CD4-positive, alpha-beta T cell (primary cell): ENCODE results near the gene FN1. TPM values are rescaled to one million over a fixed set of nuclear protein-coding genes. Genes with fewer than 3 reads are reported as not detected.

Experiments
- ATAC-seq: fragments of 200-7000 bp; cut with Tn5 transposase; one replicate; pipeline ENCODE4 v1.10.0; 2022; ENCODE audit warnings: mild to moderate bottlenecking; ENCODE audit not compliant: poor library complexity
- CTCF ChIA-PET: fragments of 350-600 bp; sonication (Branson Sonifier 250); formaldehyde crosslinking; loops from one replicate; lab custom pipeline; 2021; ENCODE audit warnings: antibody characterized with exemption, inconsistent platforms; lab: Charles Lee
- POLR2A ChIA-PET: fragments of 350-600 bp; sonication (Branson Sonifier 250); formaldehyde crosslinking; loops from one replicate; lab custom pipeline; 2021; ENCODE audit warnings: antibody characterized with exemption, inconsistent platforms; lab: Charles Lee
- DNase-seq, 14 experiments: peaks; one replicate each; pipeline ENCODE4 v3.0.0-alpha.2; 2013 to 2020; ENCODE audit warnings: mixed read lengths in 2 of 14
- H3K27ac ChIP-seq, 2 donors: one replicate each; pipeline versions ENCODE4 v1.5.1 to v1.7.0; 2013; ENCODE audit warnings: low read length in 2 of 2, low read depth in 1 of 2, mild to moderate bottlenecking in 1 of 2
- H3K27me3 ChIP-seq, 2 experiments: 1 replicate in 1 of 2; 2 replicates in 1 of 2; pipeline versions ENCODE4 v1.6.1 to v1.7.0; 2013; ENCODE audit warnings: low read length in 2 of 2, control low read depth in 1 of 2, mild to moderate bottlenecking in 1 of 2, moderate library complexity in 1 of 2; ENCODE audit not compliant: insufficient read depth in 2 of 2, control insufficient read depth in 1 of 2
- H3K36me3 ChIP-seq: one replicate; pipeline ENCODE4 v1.6.1; 2013; ENCODE audit warnings: low read length, control low read depth; ENCODE audit not compliant: insufficient read depth
- H3K4me1 ChIP-seq: one replicate; pipeline ENCODE4 v1.6.1; 2013; ENCODE audit warnings: low read length, control low read depth; ENCODE audit not compliant: insufficient read depth
- H3K4me3 ChIP-seq: one replicate; pipeline ENCODE4 v1.5.1; 2013; ENCODE audit warnings: mild to moderate bottlenecking, low read length, moderate library complexity
- H3K9me3 ChIP-seq, 2 experiments: 1 replicate in 1 of 2; 2 replicates in 1 of 2; pipeline versions ENCODE4 v1.6.1 to v1.7.0; 2013; ENCODE audit warnings: low read length in 2 of 2, mild to moderate bottlenecking in 2 of 2, control low read depth in 1 of 2, moderate library complexity in 1 of 2; ENCODE audit not compliant: control insufficient read depth in 1 of 2, insufficient read depth in 1 of 2
- H3K27ac Mint-ChIP-seq: one replicate; pipeline ENCODE4 v1.8.0; 2020; ENCODE audit warnings: mixed read lengths
- H3K27me3 Mint-ChIP-seq: one replicate; pipeline ENCODE4 v1.8.0; 2021; ENCODE audit warnings: mixed read lengths
- H3K36me3 Mint-ChIP-seq: one replicate; pipeline ENCODE4 v1.8.0; 2021; ENCODE audit warnings: low read depth, mixed read lengths
- H3K4me1 Mint-ChIP-seq: one replicate; pipeline ENCODE4 v1.8.0; 2021; ENCODE audit warnings: low read depth, mixed read lengths
- H3K4me3 Mint-ChIP-seq: one replicate; pipeline ENCODE4 v1.8.0; 2020; ENCODE audit warnings: mild to moderate bottlenecking, mixed read lengths
- H3K9me3 Mint-ChIP-seq: one replicate; pipeline ENCODE4 v1.8.0; 2020; ENCODE audit warnings: mixed read lengths
- intact Hi-C, 2 experiments: fragments of 100-400 bp; cut with DNase I in 1 of 2; cut with micrococcal nuclease in 1 of 2; formaldehyde crosslinking; loops; one replicate each; pipeline versions ENCODE4 v1.15.1 to v1.9.0; 2023 to 2025; cut with DNase I, micrococcal nuclease
- total RNA-seq, 174 experiments: library from RNA in 2 of 174; stranded (reverse) in 2 of 174; gene quantifications; one replicate each; pipeline ENCODE4 v1.2.3 and lab custom pipeline; 2021 to 2026
- TF ChIP-seq, protein P1 (sequence below): fragments of 200-600 bp; IDR thresholded peaks from one replicate; pipeline ENCODE4 v1.8.0; 2022; ENCODE audit warnings: antibody characterized with exemption, mild to moderate bottlenecking

The FN1 gene
- total RNA-seq, 2 experiments from 2014 or later = 0.41 to 0.61 TPM

DNA sequence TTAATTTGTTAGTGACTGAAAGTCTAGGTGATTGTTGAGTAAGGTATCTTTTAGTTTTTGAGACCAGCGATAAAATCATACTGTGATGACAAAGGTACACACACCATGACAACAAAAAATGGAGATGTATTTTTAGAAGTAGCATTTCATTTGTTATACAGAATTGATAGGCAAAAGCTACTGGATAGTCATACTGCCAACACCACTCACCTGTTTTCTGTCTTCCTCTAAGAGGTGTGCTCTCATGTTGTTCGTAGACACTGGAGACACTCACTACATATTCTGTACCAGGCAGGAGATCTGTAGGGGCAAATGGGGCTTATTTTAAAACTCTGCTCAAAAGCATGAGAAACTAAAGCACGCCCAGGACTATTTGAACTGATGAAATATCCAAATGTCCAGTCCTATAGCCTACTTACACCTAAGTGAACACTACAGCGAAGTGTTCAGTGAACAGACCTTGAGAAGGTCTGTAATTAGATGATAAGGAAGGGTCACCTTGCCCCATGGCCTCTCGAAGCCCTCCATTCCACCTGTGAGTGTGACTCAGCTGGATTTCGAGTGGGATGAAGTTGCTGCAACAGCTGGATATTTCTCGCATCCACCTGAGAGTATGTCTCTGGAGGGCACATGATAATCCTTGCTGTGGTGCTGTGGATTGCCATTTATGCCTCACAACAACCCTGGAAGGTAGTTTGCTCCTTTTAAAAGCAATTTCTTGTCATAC lies 47.7 kb downstream of the FN1 start:
- H3K4me3 Mint-ChIP-seq = no peak overlapping the region
- DNase-seq (no peak), ATAC-seq (no peak)
- POLR2A ChIA-PET = no interaction called here
- intact Hi-C loops = no loop called here
- no peak overlapping the region for H3K4me3 ChIP-seq
- H3K27ac ChIP-seq = no peak overlapping the region
- no peaks in the 10 kb centered on the region for H3K9me3 ChIP-seq
- H3K36me3 ChIP-seq = no peaks in the 10 kb centered on the region
- H3K9me3 Mint-ChIP-seq = no peaks in the 10 kb centered on the region
- CTCF ChIA-PET = no interaction called here
- no peaks in the 10 kb centered on the region for H3K4me1 ChIP-seq
- no peaks in the 10 kb centered on the region for H3K27me3 Mint-ChIP-seq
- no peaks in the 10 kb centered on the region for H3K36me3 Mint-ChIP-seq
- no peak overlapping the region for H3K27ac Mint-ChIP-seq
- no peaks in the 10 kb centered on the region for H3K4me1 Mint-ChIP-seq
- no peaks in the 10 kb centered on the region for H3K27me3 ChIP-seq
- TF ChIP-seq, protein P1, sequence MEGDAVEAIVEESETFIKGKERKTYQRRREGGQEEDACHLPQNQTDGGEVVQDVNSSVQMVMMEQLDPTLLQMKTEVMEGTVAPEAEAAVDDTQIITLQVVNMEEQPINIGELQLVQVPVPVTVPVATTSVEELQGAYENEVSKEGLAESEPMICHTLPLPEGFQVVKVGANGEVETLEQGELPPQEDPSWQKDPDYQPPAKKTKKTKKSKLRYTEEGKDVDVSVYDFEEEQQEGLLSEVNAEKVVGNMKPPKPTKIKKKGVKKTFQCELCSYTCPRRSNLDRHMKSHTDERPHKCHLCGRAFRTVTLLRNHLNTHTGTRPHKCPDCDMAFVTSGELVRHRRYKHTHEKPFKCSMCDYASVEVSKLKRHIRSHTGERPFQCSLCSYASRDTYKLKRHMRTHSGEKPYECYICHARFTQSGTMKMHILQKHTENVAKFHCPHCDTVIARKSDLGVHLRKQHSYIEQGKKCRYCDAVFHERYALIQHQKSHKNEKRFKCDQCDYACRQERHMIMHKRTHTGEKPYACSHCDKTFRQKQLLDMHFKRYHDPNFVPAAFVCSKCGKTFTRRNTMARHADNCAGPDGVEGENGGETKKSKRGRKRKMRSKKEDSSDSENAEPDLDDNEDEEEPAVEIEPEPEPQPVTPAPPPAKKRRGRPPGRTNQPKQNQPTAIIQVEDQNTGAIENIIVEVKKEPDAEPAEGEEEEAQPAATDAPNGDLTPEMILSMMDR = no peak

DNA sequence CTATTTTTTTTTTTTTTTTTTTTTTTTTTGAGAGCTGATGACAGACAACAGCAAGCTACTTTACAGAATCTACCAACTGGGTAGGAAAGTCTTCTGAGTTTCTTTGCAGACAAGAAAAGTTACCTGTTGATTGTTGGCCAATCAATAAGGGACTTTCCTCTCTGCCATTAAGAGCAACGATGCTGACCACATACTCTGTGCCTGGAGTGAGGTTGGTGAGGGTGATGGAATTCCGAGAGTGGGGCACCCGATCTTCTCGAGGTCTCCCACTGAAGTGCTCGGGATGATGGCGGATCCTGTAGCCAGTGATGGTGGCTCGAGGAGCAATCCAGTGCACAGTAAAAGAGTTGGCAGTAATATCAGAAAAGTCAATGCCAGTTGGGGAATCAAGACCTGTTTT lies 49.3 kb downstream of the FN1 start:
- no peaks in the 10 kb centered on the region for H3K27me3 Mint-ChIP-seq
- ChIA-PET CTCF (no interaction called here), POLR2A (no interaction called here)
- no peak overlapping the region for H3K27ac Mint-ChIP-seq
- H3K4me3 Mint-ChIP-seq = no peak overlapping the region
- H3K4me1 ChIP-seq = no peaks in the 10 kb centered on the region
- no peak for ATAC-seq
- no peak overlapping the region for H3K27ac ChIP-seq
- no peaks in the 10 kb centered on the region for H3K9me3 ChIP-seq
- H3K9me3 Mint-ChIP-seq = no peaks in the 10 kb centered on the region
- intact Hi-C loops = no loop called here
- no peaks in the 10 kb centered on the region for H3K27me3 ChIP-seq
- no peaks in the 10 kb centered on the region for H3K36me3 Mint-ChIP-seq
- TF ChIP-seq, protein P1 = no peak
- no peaks in the 10 kb centered on the region for H3K36me3 ChIP-seq
- no peak for DNase-seq
- H3K4me3 ChIP-seq = no peak overlapping the region
- H3K4me1 Mint-ChIP-seq = no peaks in the 10 kb centered on the region

DNA sequence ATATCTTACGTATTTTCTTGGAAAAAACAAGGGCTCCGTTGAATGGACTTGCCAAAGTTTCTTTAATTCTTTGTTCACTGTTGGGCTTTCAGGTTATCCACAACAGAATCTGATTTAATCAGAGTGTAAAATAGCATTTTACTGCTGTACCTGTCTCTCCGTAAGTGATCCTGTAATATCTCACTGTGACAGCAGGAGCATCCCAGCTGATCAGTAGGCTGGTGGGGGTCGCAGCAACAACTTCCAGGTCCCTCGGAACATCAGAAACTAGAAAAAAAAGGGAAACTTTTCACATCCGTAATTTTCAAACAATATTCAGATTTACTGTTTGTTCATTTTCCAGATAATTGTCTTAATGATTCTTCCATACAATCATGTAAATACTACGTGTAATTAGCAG lies 51.2 kb downstream of the FN1 start:
- Histone ChIP-seq H3K27me3 (no peaks in the 10 kb centered on the region), H3K36me3 (no peaks in the 10 kb centered on the region), H3K4me1 (no peaks in the 10 kb centered on the region), H3K9me3 (no peaks in the 10 kb centered on the region), H3K27ac (no peak overlapping the region), H3K4me3 (no peak overlapping the region)
- intact Hi-C loops = no loop called here
- ATAC-seq (no peak), DNase-seq (no peak)
- H3K27me3 Mint-ChIP-seq = no peaks in the 10 kb centered on the region
- TF ChIP-seq, protein P1 = no peak
- H3K27ac Mint-ChIP-seq = no peak overlapping the region
- ChIA-PET CTCF (no interaction called here), POLR2A (no interaction called here)
- no peaks in the 10 kb centered on the region for H3K4me1 Mint-ChIP-seq
- H3K9me3 Mint-ChIP-seq = no peaks in the 10 kb centered on the region
- no peak overlapping the region for H3K4me3 Mint-ChIP-seq
- H3K36me3 Mint-ChIP-seq = peaks cover 3% of the 10 kb centered on the region
